NCI-H446 (cell line): ENCODE data around the gene RFC2.
"Not testable (repeated sequence)": the region's sequence is repeated elsewhere in the genome, so short reads cannot be mapped to it uniquely, and the experiment has no call there.

Experiments used
- DNase-seq, 2 experiments: peaks; one replicate each; lab custom pipeline; 2025; lab: John Stamatoyannopoulos, UW

RFC2 gene

GRCh38 chr7:74248156-74248555 lies 6.0 kb downstream of the RFC2 start:
- no peak for DNase-seq

- DNase-seq, result no peak
Measured at GRCh38 chr7:74246497-74246896, 7.7 kb downstream of the RFC2 start.

DNA sequence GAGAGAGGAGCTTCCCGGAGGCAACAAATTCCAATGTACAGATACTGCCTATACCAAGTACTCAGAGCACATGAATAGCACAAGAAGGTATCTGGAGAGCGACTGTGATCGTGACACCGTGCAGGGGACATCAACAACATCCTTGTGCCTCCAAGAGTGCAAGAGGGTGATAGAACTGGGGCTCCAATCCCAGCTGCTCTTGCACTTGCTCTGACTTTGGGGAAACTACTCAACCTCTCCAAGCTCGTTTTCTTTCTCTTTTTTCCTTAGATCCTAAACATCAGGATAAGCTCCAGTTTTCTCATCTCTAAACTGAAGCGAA lies 12.1 kb downstream of the RFC2 start:
- DNase-seq, result no peak

DNA sequence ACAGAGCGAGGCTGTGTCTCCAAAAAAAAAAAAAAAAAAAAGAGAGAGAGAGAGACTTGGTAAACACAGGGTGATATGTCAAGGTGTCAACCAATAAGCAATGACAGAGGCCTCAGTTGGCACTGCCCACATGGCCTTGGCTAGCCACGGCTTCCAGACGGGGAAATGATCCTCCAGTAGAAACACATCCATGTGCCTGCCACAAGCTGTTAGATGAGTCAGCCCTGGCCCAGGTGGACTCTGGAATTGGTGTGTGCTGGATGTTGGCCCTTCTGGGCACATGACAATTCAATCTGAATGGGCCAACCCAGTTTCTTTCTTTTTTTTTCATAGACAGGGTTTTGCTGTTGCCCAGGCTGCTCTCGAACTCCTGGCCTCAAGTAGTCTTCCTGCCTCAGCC lies 13.7 kb downstream of the RFC2 start:
- DNase-seq, result no peak

DNA sequence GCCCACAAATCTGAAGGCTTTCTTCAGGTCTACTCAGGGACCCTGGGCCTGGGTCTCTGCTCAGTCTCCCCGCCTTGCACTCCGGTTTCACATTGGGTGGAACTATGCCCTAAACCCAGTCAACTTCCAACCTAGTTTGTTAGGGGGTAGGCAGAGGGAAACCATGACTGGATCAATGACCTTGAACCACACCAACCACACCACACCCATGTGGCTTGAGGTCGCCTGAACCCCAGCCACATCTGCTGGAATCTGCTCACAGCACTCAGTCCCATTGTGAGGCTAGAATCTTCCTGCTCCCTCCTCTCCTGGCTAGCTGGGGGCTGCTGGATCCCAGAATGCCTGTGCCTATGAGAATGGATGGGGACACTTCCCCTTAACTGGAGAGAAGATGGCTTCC lies 17.9 kb downstream of the RFC2 start:
- DNase-seq, result no peak

GRCh38 chr7:74235518-74236268 lies 18.5 kb downstream of the RFC2 start:
- DNase-seq, result no peak

DNA sequence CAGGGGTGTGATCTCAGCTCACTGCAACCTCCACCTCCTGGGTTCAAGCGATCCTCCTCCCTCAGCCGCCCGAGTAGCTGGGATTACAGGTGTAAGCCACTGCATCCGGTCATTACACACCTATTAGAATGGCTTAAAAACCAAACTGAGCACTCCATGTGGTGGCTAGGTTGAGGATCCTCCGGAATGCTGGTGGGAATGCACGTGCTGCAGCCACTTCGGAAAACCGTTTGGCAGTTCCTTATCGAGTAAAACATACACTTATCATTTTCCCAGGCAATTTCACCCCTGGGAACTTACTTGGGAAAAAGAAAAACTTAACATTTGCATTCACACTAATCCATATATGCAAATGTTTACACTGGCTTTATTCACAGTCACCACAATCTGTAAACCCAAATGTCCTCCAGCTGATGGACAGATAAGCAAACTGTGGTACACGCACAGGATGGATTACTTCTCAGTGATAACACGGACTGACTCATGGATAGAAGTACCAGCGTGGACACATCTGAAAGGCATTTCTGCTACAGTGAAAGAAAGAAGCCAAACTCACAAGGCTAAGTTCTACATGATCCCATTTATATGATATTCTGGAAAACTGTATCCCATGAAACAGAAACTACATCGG lies 20.4 kb downstream of the RFC2 start:
- DNase-seq, result no peak

DNA sequence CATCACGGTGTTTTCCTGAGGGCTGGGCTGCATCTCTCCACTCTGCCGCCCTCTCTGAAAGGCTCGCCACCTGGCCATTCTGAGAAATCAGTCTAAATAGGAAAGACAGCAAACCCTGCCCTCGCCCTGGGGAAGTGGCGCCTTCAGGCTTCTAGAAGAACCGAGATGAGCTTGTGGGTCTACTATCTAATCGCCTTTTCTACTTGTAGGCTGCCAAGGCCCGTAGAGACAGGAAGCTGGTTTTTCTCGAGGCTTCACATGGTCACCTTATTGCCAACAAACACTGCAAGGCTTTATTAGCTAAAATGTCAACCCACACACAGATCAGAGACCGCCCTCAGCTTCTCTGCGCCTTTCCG lies 23.0 kb downstream of the RFC2 start:
- no peak for DNase-seq

GRCh38 chr7:74230446-74231231 lies 23.6 kb downstream of the RFC2 start:
- no peak for DNase-seq

- DNase-seq, result no peak
Measured at GRCh38 chr7:74228951-74229900, 25.0 kb downstream of the RFC2 start.

GRCh38 chr7:74226633-74227032 lies 27.6 kb downstream of the RFC2 start:
- DNase-seq, result no peak

DNA sequence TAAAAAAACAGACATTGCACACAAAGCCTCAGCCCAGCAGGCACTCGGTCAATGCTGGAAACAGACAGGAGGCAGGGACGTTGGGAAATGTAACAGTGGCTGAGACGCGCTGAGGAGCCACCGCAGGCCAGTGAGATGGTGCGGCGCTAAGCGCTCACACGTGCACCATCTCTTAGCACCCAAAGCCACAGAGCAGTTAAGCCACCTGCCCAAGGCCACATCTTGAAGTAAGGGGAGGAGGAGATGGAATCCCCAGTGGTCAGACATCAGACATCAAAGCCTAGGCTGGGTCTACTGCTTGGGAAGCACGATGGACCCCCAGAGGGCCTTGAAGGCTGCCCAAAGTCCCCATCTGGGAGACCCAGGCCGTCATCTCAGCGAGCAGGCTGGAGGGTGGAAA lies 28.8 kb downstream of the RFC2 start:
- no peak for DNase-seq

GRCh38 chr7:74224907-74225306 lies 29.3 kb downstream of the RFC2 start:
- not testable (repeated sequence) for DNase-seq

GRCh38 chr7:74224511-74224832 lies 29.7 kb downstream of the RFC2 start:
- no peak for DNase-seq

DNA sequence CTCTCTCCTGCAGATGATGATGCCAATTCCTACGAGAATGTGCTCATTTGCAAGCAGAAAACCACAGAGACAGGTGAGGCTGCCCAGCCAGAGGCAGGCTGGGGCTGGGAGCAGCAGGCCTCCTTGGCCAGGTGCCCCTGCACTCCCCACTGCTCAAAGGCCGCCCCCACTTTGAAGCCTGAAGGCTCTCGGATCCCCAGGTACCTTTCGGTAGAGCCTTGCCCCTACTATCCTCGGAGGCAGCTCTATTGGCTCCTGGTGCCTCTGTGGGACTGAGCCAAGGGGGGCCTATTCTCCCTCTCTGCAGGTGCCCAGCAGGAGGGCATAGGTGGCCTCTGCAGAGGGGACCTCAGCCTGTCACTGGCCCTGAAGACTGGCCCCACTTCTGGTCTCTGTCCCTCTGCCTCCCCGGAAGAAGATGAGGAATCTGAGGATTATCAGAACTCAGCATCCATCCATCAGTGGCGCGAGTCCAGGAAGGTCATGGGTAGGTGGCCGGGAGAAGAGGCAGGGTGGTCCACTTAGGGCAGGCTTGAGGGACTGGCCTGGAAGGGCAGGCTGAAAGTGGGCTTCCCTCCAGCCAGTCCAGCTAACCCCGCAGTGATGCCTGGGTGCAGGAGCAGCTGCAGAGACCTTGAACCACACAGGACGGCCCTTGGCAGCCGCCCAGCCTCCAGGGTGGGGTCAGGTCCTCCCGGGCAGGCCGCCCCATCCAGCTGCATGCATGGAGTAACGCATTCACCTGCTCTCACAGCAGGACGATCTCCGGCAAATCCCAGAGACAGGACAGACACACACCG lies 30.3 kb downstream of the RFC2 start:
- no peak for DNase-seq

- DNase-seq, result no peak
Measured at GRCh38 chr7:74222851-74223710, 31.1 kb downstream of the RFC2 start.

- DNase-seq, result no peak
Measured at GRCh38 chr7:74221713-74222112, 32.5 kb downstream of the RFC2 start.

DNA sequence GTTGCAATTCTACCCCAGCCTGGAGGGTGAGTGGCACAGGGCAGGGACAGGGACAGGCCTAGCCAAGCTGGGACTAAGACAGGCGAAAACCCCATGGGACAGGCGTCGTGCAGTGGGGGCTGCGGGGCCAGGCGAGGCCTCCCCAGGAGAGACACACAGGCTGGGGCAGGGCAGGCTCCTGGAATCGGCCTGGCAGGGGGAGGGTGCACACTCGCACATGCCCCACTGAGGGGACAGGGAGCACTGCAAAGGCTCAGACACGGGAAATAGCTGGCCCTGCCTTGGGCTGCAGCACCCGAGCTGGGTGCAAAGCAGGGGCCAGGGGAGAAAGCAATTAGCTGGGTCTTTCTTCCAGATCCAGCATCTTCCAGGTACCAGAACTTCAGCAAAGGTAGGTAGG lies 34.0 kb downstream of the RFC2 start:
- no peak for DNase-seq

DNA sequence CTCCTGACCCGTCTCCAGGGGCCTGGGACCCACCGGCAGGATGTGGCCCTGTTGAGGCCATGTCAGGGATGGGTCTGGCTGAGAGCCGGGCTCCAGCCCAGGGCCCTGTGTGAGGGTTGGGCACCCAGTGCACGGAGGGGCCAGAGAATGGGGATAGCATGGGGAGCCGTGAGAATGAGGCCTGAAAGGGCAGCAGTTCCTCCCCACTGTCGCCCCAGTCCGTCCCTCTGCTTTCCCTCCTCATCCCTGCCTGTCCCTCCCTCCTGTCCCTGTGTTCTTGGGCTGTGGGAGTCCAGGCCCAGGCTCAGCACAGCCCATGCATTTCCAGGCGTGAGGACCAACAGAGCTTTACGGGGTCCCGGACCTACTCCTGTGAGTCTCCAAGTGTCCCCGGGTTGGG lies 34.8 kb downstream of the RFC2 start:
- no peak for DNase-seq

DNA sequence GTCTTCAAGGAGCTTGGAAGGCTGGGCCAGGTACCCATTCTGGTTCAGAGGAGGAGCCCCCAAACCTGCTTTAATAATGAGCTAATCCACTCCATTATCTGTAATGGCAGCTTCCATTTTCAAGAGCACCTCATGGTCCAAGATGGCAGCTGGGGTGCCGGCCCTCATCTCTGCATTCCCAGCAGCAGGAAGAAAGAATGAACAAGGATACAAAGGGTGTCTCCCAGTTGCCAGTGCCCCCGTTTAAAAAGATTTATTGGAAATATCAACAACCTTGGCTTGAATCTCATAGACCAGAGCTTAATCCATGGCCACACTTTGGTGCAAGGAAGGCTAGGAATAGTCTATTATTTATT lies 35.9 kb downstream of the RFC2 start:
- DNase-seq, result no peak
